ENCODE measurements around the gene CORO2A.
"Not testable (repeated sequence)": the region's sequence is repeated elsewhere in the genome, so short reads cannot be mapped to it uniquely, and the experiment has no call there.

CORO2A gene

DNA sequence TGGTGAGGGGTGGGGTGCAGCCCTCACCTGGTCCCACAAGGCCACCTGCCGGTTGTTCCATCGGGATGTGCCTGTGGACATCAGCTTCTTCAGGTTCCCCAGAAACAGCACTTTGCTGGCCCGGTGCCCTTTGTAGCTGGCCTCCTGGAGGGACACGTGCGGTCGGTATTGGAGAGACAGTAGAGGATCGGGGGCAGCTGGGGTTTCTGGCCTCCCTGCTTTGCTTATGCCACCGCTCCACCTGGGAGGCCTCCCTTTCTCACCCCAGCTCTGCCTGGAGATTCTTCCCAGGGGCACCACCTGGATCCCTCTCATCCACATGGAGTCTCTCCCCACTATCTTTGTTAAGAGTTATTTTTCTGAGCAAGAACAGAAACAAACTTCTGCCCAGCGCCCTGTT lies 60.3 kb downstream of the CORO2A start:
- Mint-ChIP-seq H3K27ac (peak overlapping the region; percentile 53 to 89), H3K4me3 (no peak overlapping the region), H3K9me3 (no peaks in the 10 kb centered on the region), H3K4me1 (ENCODE audit: low read depth in 2 of 2) (no peaks in the 10 kb centered on the region), H3K36me3 (ENCODE audit: insufficient read depth) (peaks cover 24% of the 10 kb centered on the region), H3K27me3 (no peaks in the 10 kb centered on the region)
- ATAC-seq (replicated peaks) (no peak), DNase-seq (no peak)

DNA sequence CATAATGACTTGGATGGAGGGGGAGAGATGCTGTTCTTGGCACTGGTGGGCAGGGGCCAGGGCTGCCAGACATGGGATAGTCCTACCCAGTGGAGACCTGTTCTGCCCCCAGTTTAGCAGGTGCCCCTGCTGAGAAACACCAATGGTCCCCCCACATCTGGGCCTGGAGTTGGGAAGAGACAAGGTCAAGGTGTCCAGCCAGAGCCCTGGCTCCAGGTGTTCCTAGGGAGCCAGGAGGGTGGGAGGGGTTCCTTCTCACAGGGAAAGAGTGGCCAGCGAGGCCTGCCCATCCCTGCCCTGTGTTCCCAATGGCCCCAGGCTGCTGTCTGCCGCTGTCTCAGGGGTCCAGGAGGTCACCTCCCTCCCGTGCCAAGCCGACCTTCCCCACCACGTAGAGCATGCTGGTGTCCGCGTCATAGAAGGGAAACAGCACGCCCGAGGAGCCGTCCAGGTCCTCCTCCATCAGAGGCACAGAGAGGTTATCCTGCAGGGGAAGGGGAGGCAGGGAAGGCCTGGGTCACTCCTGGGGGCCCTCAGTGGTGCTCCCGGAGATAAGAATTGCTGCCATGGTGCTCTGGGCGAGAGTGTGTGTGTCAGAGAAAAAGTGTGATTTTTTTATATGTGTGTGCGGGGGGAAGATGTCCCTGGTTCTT lies 61.7 kb downstream of the CORO2A start:
- Mint-ChIP-seq H3K36me3 (ENCODE audit: insufficient read depth) (peaks cover 26% of the 10 kb centered on the region), H3K27me3 (no peaks in the 10 kb centered on the region), H3K4me1 (ENCODE audit: low read depth in 2 of 2) (no peaks in the 10 kb centered on the region), H3K4me3 (no peak overlapping the region), H3K9me3 (no peaks in the 10 kb centered on the region), H3K27ac (peak overlapping the region; percentile 87 to 89)
- DNase-seq (no peak), ATAC-seq (replicated peaks) (no peak)

- not testable (repeated sequence) for ATAC-seq (replicated peaks); DNase-seq; H3K9me3 Mint-ChIP-seq; H3K4me1 Mint-ChIP-seq (ENCODE audit: low read depth in 2 of 2); H3K27me3 Mint-ChIP-seq; H3K4me3 Mint-ChIP-seq
- peaks cover 21% of the 10 kb centered on the region for H3K36me3 Mint-ChIP-seq (ENCODE audit: insufficient read depth)
- peak overlapping the region; percentile 87 to 89 for H3K27ac Mint-ChIP-seq
Observed at GRCh38 chr9:98130060-98130459, 62.4 kb downstream of the CORO2A start.

DNA sequence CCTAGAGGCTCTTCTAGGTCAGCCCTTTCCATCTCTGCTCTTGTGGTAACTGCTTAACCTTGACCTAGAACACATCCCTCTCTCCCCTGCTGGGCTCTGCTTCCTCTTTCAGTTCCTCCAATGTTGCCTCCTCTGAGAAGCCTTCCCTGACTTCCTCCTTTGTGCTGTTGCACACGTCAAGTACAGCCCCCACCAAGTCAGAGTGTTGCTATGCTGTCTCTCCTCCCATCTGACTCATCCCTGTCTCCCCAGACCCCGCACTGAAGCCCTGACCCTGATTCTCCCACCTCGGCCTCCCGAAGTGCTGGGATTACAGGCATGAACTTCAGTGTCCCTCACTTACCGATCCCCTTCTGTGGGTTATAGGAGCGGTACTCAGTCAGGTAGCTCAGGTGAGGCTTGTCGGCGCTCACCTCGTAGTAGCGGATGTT lies 63.0 kb downstream of the CORO2A start:
- DNase-seq: no peak
- no peaks in the 10 kb centered on the region for H3K27me3 Mint-ChIP-seq
- H3K27ac Mint-ChIP-seq: peak overlapping the region; percentile 87 to 89
- H3K4me1 Mint-ChIP-seq (ENCODE audit: low read depth in 2 of 2): no peaks in the 10 kb centered on the region
- peak; percentile 33 for ATAC-seq (replicated peaks)
- no peaks in the 10 kb centered on the region for H3K9me3 Mint-ChIP-seq
- no peak overlapping the region for H3K4me3 Mint-ChIP-seq
- peaks cover 19% of the 10 kb centered on the region for H3K36me3 Mint-ChIP-seq (ENCODE audit: insufficient read depth)

DNA sequence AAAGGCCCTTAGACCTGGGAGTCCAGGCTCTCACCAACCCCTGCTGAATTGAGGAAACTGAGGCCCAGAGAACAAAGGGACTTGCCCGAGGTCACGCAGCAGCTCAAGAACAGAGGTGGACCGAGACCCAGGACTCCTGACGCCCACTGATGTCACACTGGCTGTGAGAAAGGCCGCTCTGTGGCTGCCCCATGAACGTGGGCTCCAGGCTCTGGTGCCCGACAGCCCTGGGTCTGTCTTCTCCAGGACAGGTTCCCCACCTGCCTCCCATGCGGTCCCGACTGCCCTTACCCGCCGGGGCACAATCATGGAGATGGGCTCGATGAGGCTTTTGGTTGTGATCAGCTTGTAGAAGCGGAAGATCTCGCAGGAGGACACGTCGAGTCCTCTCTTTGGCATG lies 64.1 kb downstream of the CORO2A start:
- no peak for DNase-seq
- H3K27ac Mint-ChIP-seq: peak overlapping the region in 1 of 2 donors; percentile 89
- no peaks in the 10 kb centered on the region for H3K9me3 Mint-ChIP-seq
- H3K27me3 Mint-ChIP-seq: no peaks in the 10 kb centered on the region
- H3K36me3 Mint-ChIP-seq (ENCODE audit: insufficient read depth): peaks cover 19% of the 10 kb centered on the region
- no peak for ATAC-seq (replicated peaks)
- no peaks in the 10 kb centered on the region for H3K4me1 Mint-ChIP-seq (ENCODE audit: low read depth in 2 of 2)
- H3K4me3 Mint-ChIP-seq: no peak overlapping the region

DNA sequence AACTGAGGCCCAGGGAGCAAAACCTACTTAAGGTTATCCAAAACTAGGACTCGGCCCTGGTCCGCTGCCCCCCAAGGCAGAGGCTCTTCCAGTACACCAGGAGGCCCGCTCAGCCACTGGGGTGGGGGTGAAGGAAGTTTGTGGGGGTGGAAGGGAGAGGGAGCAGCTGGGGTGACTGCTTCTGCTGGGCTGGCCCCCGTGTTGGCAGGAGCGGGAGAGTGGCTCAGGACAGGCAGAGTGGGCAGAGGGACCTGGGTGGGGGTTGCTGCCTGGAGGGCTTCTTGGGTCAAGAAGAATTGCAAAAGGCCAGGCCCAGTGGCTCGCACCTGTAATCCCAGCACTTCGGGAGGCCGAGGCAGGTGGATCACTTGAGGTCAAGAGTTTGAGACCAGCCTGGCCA lies 65.2 kb downstream of the CORO2A start:
- Mint-ChIP-seq H3K27me3 (no peaks in the 10 kb centered on the region), H3K4me1 (ENCODE audit: low read depth in 2 of 2) (peaks cover under 1 to 3% of the 10 kb centered on the region in 2 donors), H3K9me3 (no peaks in the 10 kb centered on the region), H3K4me3 (no peak overlapping the region), H3K27ac (peak overlapping the region in 1 of 2 donors; percentile 89), H3K36me3 (ENCODE audit: insufficient read depth) (peaks cover 20% of the 10 kb centered on the region)
- ATAC-seq (replicated peaks): no peak
- no peak for DNase-seq

- DNase-seq: no peak
- Mint-ChIP-seq H3K9me3 (no peaks in the 10 kb centered on the region), H3K27ac (no peak overlapping the region), H3K4me3 (no peak overlapping the region), H3K27me3 (no peaks in the 10 kb centered on the region), H3K36me3 (ENCODE audit: insufficient read depth) (peaks cover 15% of the 10 kb centered on the region), H3K4me1 (ENCODE audit: low read depth in 2 of 2) (peaks cover 22% of the 10 kb centered on the region in 2 donors)
- no peak for ATAC-seq (replicated peaks)
Observed at GRCh38 chr9:98124637-98125426, 67.6 kb downstream of the CORO2A start.

DNA sequence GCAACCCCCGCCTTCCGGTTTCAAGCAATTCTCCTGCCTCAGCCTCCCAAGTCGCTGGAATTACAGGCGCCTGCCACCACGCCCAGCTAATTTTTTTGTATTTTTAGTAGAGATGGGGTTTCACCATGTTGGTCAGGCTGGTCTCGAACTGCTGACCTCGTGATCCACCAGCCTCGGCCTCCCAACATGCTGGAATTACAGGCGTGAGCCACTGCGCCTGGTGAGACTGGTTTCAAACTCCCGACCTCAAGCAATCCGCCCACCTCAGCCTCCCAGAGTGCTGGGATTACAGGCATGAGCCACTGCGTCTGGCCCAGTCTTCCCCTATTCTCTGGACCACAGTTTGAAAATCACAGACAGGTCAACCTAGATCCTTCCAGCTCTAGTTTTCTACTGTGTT lies 68.3 kb downstream of the CORO2A start:
- H3K27ac Mint-ChIP-seq; ATAC-seq (replicated peaks); H3K4me3 Mint-ChIP-seq; H3K9me3 Mint-ChIP-seq; DNase-seq; H3K27me3 Mint-ChIP-seq: not testable (repeated sequence)
- H3K4me1 Mint-ChIP-seq (ENCODE audit: low read depth in 2 of 2): peaks cover 27 to 28% of the 10 kb centered on the region in 2 donors
- peaks cover 20% of the 10 kb centered on the region for H3K36me3 Mint-ChIP-seq (ENCODE audit: insufficient read depth)

- H3K4me1 Mint-ChIP-seq (ENCODE audit: low read depth in 2 of 2): peaks cover 40 to 49% of the 10 kb centered on the region in 2 donors
- no peaks in the 10 kb centered on the region for H3K27me3 Mint-ChIP-seq
- H3K27ac Mint-ChIP-seq: peak overlapping the region; percentile 95 to 99
- no peaks in the 10 kb centered on the region for H3K9me3 Mint-ChIP-seq
- ATAC-seq (replicated peaks) (no peak), DNase-seq (no peak)
- peak overlapping the region; percentile 85 to 96 for H3K4me3 Mint-ChIP-seq
- peaks cover 23% of the 10 kb centered on the region for H3K36me3 Mint-ChIP-seq (ENCODE audit: insufficient read depth)
Observed at GRCh38 chr9:98121058-98121457, 71.4 kb downstream of the CORO2A start.

DNA sequence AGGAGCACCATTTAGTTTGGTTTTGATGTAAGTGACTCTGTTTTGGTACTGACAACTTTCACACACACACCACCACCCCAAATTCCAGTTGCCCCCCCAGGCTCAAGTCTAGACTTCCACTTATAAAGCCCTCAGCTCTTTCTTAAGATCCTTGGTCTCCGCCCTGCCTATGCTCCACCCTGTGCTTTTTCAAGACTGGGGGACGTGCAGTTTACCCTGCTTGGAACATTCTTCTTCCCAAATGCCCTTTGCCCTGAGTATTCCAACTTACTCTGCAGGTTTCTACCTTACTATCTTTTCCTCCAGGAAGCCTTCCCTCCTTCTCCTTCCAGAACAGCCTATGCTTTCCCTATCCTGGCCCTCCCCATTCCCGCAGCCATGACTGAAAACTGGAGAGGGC lies 72.0 kb downstream of the CORO2A start:
- Mint-ChIP-seq H3K27ac (peak overlapping the region; percentile 95 to 99), H3K27me3 (no peaks in the 10 kb centered on the region), H3K36me3 (ENCODE audit: insufficient read depth) (peaks cover 27% of the 10 kb centered on the region), H3K9me3 (no peaks in the 10 kb centered on the region), H3K4me1 (ENCODE audit: low read depth in 2 of 2) (peaks cover 40 to 49% of the 10 kb centered on the region in 2 donors), H3K4me3 (peak overlapping the region; percentile 85 to 96)
- DNase-seq (no peak), ATAC-seq (replicated peaks) (no peak)

GRCh38 chr9:98118640-98119601 lies 73.5 kb downstream of the CORO2A start, which contains the start of gene TRIM14:
TSS of gene TRIM14 (minus strand) at chr9:98119222. CDS start at chr9:98119188, 34 bp downstream.
- no peaks in the 10 kb centered on the region for H3K27me3 Mint-ChIP-seq
- peak; percentile 64 for ATAC-seq (replicated peaks)
- DNase-seq: peak; percentile 22 to 36 (median 28)

GRCh38 chr9:98117984-98118639 lies 74.3 kb downstream of the CORO2A start:
- peaks cover 33% of the 10 kb centered on the region for H3K36me3 Mint-ChIP-seq (ENCODE audit: insufficient read depth)
- H3K4me3 Mint-ChIP-seq: peak overlapping the region; percentile 85 to 96
- ATAC-seq (replicated peaks) (peak; percentile 81), DNase-seq (peak; percentile 41 to 57 (median 48))
- peaks cover 40 to 53% of the 10 kb centered on the region in 2 donors for H3K4me1 Mint-ChIP-seq (ENCODE audit: low read depth in 2 of 2)
- H3K27me3 Mint-ChIP-seq: no peaks in the 10 kb centered on the region
- H3K27ac Mint-ChIP-seq: peak overlapping the region; percentile 95 to 99
- no peaks in the 10 kb centered on the region for H3K9me3 Mint-ChIP-seq

More at GRCh38 chr9:98118640-98119601, 73.5 kb downstream of the CORO2A start, which contains the start of gene TRIM14:
- H3K27ac Mint-ChIP-seq: peak within 1 kb of the TSS; percentile 95 to 99
- no peaks in the 10 kb centered on the region for H3K9me3 Mint-ChIP-seq
- peaks cover 40 to 49% of the 10 kb centered on the region in 2 donors for H3K4me1 Mint-ChIP-seq (ENCODE audit: low read depth in 2 of 2)
- peaks cover 33% of the 10 kb centered on the region for H3K36me3 Mint-ChIP-seq (ENCODE audit: insufficient read depth)
- peak within 1 kb of the TSS; percentile 85 to 96 for H3K4me3 Mint-ChIP-seq

Measured in effector memory CD8-positive, alpha-beta T cell (primary cell).